Brain microvascular endothelial cell (primary cell): ENCODE data around the gene MARVELD1.

Source experiments
- DNase-seq: peaks from one replicate; pipeline ENCODE4 v3.0.0-alpha.2; 2020
- H3K27ac ChIP-seq: fragments of 250-450 bp; sonication (Bioruptor Pico); 2 replicates; pipeline ENCODE4 v1.5.1; 2020; ENCODE audit warnings: mild to moderate bottlenecking, moderate library complexity
- H3K27me3 ChIP-seq: fragments of 250-450 bp; sonication (Bioruptor Pico); replicated peaks from 2 replicates; pipeline ENCODE4 v1.5.1; 2020; ENCODE audit warnings: mild to moderate bottlenecking
- H3K36me3 ChIP-seq: fragments of 250-450 bp; sonication (Bioruptor Pico); replicated peaks from 2 replicates; pipeline ENCODE4 v1.5.1; 2020; ENCODE audit warnings: mild to moderate bottlenecking
- H3K4me3 ChIP-seq: 2 replicates; pipeline ENCODE4 v1.5.1; 2011; ENCODE audit warnings: low read depth, mild to moderate bottlenecking, control low read depth, low read length, moderate library complexity
- CTCF ChIP-seq: IDR thresholded peaks from 2 replicates; pipeline ENCODE4 v1.5.1; 2011; ENCODE audit warnings: low read depth, mild to moderate bottlenecking, moderate library complexity, low read length, control low read depth, inconsistent platforms; ENCODE audit errors: missing control alignments
- in situ Hi-C: cut with HindIII; loops from 2 replicates; pipeline ENCODE4 v1.10.0; 2017; ENCODE audit warnings: low sequenced_read_pairs, low pct_ligation_motif_present

The MARVELD1 gene

GRCh38 chr10:97748116-97748515 is 34.6 kb downstream of the MARVELD1 start:
- H3K4me3 ChIP-seq: no peak overlapping the region

DNA sequence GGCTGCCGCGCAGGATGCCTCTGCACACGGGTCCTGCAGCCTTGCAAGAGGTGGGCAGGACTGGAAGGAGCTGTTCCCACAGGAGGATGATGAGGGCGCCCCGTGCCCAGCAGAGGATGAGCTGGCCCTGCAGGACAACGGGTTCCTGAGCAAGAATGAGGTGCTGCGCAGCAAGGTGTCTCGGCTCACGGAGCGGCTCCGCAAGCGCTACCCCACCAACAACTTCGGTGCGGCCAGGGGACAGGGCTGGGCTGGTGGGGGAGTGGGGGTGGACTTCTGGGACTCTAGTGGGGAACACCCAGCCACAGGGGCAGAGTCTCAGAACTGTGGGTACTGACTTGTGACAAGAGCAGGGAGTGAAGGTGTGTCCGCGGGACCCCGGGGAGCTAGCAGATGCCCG is 39.4 kb downstream of the MARVELD1 start:
- DNase-seq: no peak
- H3K27me3 ChIP-seq: no peaks in the 10 kb centered on the region
- TF ChIP-seq CTCF: no peak
- peaks cover 73% of the 10 kb centered on the region for H3K36me3 ChIP-seq
- H3K27ac ChIP-seq: no peak overlapping the region
- no peak overlapping the region for H3K4me3 ChIP-seq
- in situ Hi-C loops: loop anchor here (25.0 kb wide), 1 partner anchor 109 kb away; no protein-coding TSS in a partner anchor

More at GRCh38 chr10:97748116-97748515, 34.6 kb downstream of the MARVELD1 start:
- no peak for DNase-seq
- in situ Hi-C loops: no loop called here
- Histone ChIP-seq H3K27me3 (no peaks in the 10 kb centered on the region), H3K36me3 (peaks cover 66% of the 10 kb centered on the region), H3K27ac (no peak overlapping the region)
- TF ChIP-seq CTCF: no peak

GRCh38 chr10:97754726-97755125 is 41.2 kb downstream of the MARVELD1 start:
- in situ Hi-C loops: loop anchor here (25.0 kb wide), 1 partner anchor 108 kb away; no protein-coding TSS in a partner anchor
- no peak for DNase-seq
- no peaks in the 10 kb centered on the region for H3K27me3 ChIP-seq
- TF ChIP-seq CTCF: no peak
- peaks cover 66% of the 10 kb centered on the region for H3K36me3 ChIP-seq
- no peak overlapping the region for H3K4me3 ChIP-seq
- no peak overlapping the region for H3K27ac ChIP-seq

GRCh38 chr10:97755718-97756117 is 42.2 kb downstream of the MARVELD1 start:
- Histone ChIP-seq H3K36me3 (peaks cover 66% of the 10 kb centered on the region), H3K27me3 (no peaks in the 10 kb centered on the region), H3K27ac (no peak overlapping the region), H3K4me3 (no peak overlapping the region)
- DNase-seq: no peak
- in situ Hi-C loops: loop anchor here (25.0 kb wide), 1 partner anchor 107 kb away; no protein-coding TSS in a partner anchor
- TF ChIP-seq CTCF: no peak

DNA sequence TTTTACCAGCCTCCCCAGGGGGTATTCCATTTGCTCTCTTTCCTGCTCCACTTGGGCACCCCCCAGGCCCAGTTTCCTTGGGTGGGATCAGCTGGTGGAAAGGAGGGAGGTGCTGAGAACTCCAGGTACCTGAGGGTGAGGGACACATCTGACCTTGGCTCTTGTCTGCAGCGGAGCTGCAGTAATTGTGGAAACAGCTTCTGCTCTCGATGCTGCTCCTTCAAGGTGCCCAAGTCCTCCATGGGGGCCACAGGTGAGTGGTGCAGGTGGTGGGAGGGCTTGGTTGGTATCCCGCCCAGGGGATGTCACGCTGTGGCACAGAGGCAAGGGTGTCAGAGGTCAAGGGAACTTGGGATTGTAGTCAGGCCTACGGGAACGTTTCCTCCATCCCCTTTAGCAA is 43.9 kb downstream of the MARVELD1 start:
- TF ChIP-seq CTCF: no peak
- H3K4me3 ChIP-seq: no peak overlapping the region
- H3K36me3 ChIP-seq: peaks cover 57% of the 10 kb centered on the region
- H3K27ac ChIP-seq: no peak overlapping the region
- no peak for DNase-seq
- in situ Hi-C loops: loop anchor here (25.0 kb wide), 1 partner anchor 105 kb away; no protein-coding TSS in a partner anchor
- no peaks in the 10 kb centered on the region for H3K27me3 ChIP-seq
